Measurements from ENCODE around the gene DKC1. TPM values are rescaled to one million over a fixed set of nuclear protein-coding genes. Genes with fewer than 3 reads are reported as not detected.

DKC1 gene
- total RNA-seq, 2 experiments from 2014 or later = 67.7 to 138 TPM

GRCh38 chrX:154751669-154752271 lies 10.9 kb upstream of the DKC1 start:
- intact Hi-C loops (cut with micrococcal nuclease; ENCODE audit: unreplicated experiment) = no loop called here
- peak overlapping the region; percentile 29; the same call in 1 of the 2 replicates for H3K4me2 ChIP-seq (ENCODE audit: low read length)

GRCh38 chrX:154758696-154759095 lies 4.0 kb upstream of the DKC1 start:
- ChIA-PET POLR2A (no interaction called here), CTCF (ENCODE audit: unreplicated experiment) (no interaction called here)
- Histone ChIP-seq H2AFZ (ENCODE audit: low read length) (no peak overlapping the region), H3K4me3 (ENCODE audit: low read depth, low read length, poor library complexity, severe bottlenecking) (no peak overlapping the region), H3K36me3 (ENCODE audit: insufficient read depth, low read length) (peaks cover 3% of the 10 kb centered on the region), H3K9me2 (ENCODE audit: insufficient read depth, low read length) (no peaks in the 10 kb centered on the region), H3K27ac (ENCODE audit: low read depth, low read length, poor library complexity, severe bottlenecking) (no peak overlapping the region), H4K20me1 (ENCODE audit: insufficient read depth, low read length) (no peaks in the 10 kb centered on the region), H3K79me2 (ENCODE audit: insufficient read depth, low read depth, low read length) (peaks cover 9% of the 10 kb centered on the region), H3K4me1 (ENCODE audit: insufficient read depth, low read length, poor library complexity, severe bottlenecking) (peaks cover 9% of the 10 kb centered on the region), H3K9me3 (ENCODE audit: low read length) (no peaks in the 10 kb centered on the region), H3K4me2 (ENCODE audit: low read length) (no peak overlapping the region)
- BruUV-seq (replicated peaks) = no TSS peak
- TF ChIP-seq CTCF (conservative IDR thresholded peaks at IDR 0.05; ENCODE audit: low read length) = no peak
- no peak for TF ChIP-seq EZH2phosphoT487 (IDR thresholded peaks at IDR 0.05; ENCODE audit: borderline replicate concordance, low read depth, low read length)
- intact Hi-C loops (cut with micrococcal nuclease; ENCODE audit: unreplicated experiment) = no loop called here
- DNase-seq (ENCODE audit: low spot score) = no peak

More at GRCh38 chrX:154751669-154752271, 10.9 kb upstream of the DKC1 start:
- Histone ChIP-seq H3K4me3 (ENCODE audit: low read depth, low read length, poor library complexity, severe bottlenecking) (no peak overlapping the region), H3K4me1 (ENCODE audit: insufficient read depth, low read length, poor library complexity, severe bottlenecking) (peaks cover 3% of the 10 kb centered on the region), H3K9me2 (ENCODE audit: insufficient read depth, low read length) (no peaks in the 10 kb centered on the region), H3K27ac (ENCODE audit: low read depth, low read length, poor library complexity, severe bottlenecking) (no peak overlapping the region), H3K36me3 (ENCODE audit: insufficient read depth, low read length) (no peaks in the 10 kb centered on the region), H3K9me3 (ENCODE audit: low read length) (no peaks in the 10 kb centered on the region), H4K20me1 (ENCODE audit: insufficient read depth, low read length) (no peaks in the 10 kb centered on the region), H2AFZ (ENCODE audit: low read length) (no peak overlapping the region), H3K79me2 (ENCODE audit: insufficient read depth, low read depth, low read length) (no peaks in the 10 kb centered on the region)
- no TSS peak for BruUV-seq (replicated peaks)
- POLR2A ChIA-PET = interaction anchor here (0.7 to 2.7 kb wide), 2 partner anchors 10 to 125 kb away, joined by 3 to 9 read pairs; no protein-coding TSS in a partner anchor
- no peak for TF ChIP-seq EZH2phosphoT487 (IDR thresholded peaks at IDR 0.05; ENCODE audit: borderline replicate concordance, low read depth, low read length)
- TF ChIP-seq CTCF (conservative IDR thresholded peaks at IDR 0.05; ENCODE audit: low read length) = no peak
- CTCF ChIA-PET (ENCODE audit: unreplicated experiment) = no interaction called here
- no peak for DNase-seq (ENCODE audit: low spot score)

- peak overlapping the region; percentile 88 for H3K27ac ChIP-seq (ENCODE audit: low read depth, low read length, poor library complexity, severe bottlenecking)
- H2AFZ ChIP-seq (ENCODE audit: low read length) = peak overlapping the region; percentile 70; the same call in 1 of the 2 replicates
- no peak for TF ChIP-seq EZH2phosphoT487 (IDR thresholded peaks at IDR 0.05; ENCODE audit: borderline replicate concordance, low read depth, low read length)
- BruUV-seq (replicated peaks) = TSS peak; percentile 98
- H3K9me3 ChIP-seq (ENCODE audit: low read length) = no peaks in the 10 kb centered on the region
- H3K4me1 ChIP-seq (ENCODE audit: insufficient read depth, low read length, poor library complexity, severe bottlenecking) = peaks cover 18% of the 10 kb centered on the region
- H3K36me3 ChIP-seq (ENCODE audit: insufficient read depth, low read length) = peaks cover 31% of the 10 kb centered on the region
- peaks cover 40% of the 10 kb centered on the region for H3K79me2 ChIP-seq (ENCODE audit: insufficient read depth, low read depth, low read length)
- ChIA-PET POLR2A (interaction anchor here (0.6 to 2.1 kb wide), 3 partner anchors 11 to 340 kb away, joined by 3 to 9 read pairs (median 3); partner anchors contain the start of gene GAB3), CTCF (ENCODE audit: unreplicated experiment) (no interaction called here)
- H4K20me1 ChIP-seq (ENCODE audit: insufficient read depth, low read length) = peaks cover 5% of the 10 kb centered on the region; the same call in 1 of the 2 replicates
- intact Hi-C loops (cut with micrococcal nuclease; ENCODE audit: unreplicated experiment) = loop anchor here (5.0 kb wide), 2 partner anchors 265 to 790 kb away; partner anchors contain the start of genes FUNDC2, HCFC1 and TMEM187
- H3K4me2 ChIP-seq (ENCODE audit: low read length) = peak overlapping the region; percentile 77
- peak; percentile 11 for DNase-seq (ENCODE audit: low spot score)
- no peaks in the 10 kb centered on the region for H3K9me2 ChIP-seq (ENCODE audit: insufficient read depth, low read length)
- peak overlapping the region; percentile 100 for H3K4me3 ChIP-seq (ENCODE audit: low read depth, low read length, poor library complexity, severe bottlenecking)
Observed at GRCh38 chrX:154761977-154762536, 607 bp upstream of the DKC1 start.

Measured in OCI-LY7 (cell line).